ENCODE measurements around the gene VPS35. TPM values are rescaled to one million over a fixed set of nuclear protein-coding genes. Genes with fewer than 3 reads are reported as not detected.
"Not testable (repeated sequence)": the region's sequence is repeated elsewhere in the genome, so short reads cannot be mapped to it uniquely, and the experiment has no call there.

The VPS35 gene
- total RNA-seq, 1 donor from 2014 or later = 53.9 TPM

- no peak for DNase-seq (ENCODE audit: low spot score)
Measured at GRCh38 chr16:46662123-46662522, 26.9 kb downstream of the VPS35 start.

GRCh38 chr16:46658925-46659324, 30.1 kb downstream of the VPS35 start:
- DNase-seq (ENCODE audit: low spot score) = peak; percentile 28

GRCh38 chr16:46651305-46651704, 37.7 kb downstream of the VPS35 start:
- DNase-seq (ENCODE audit: low spot score) = no peak

- no peak for DNase-seq (ENCODE audit: low spot score)
Measured at GRCh38 chr16:46650254-46650623, 38.7 kb downstream of the VPS35 start.

- DNase-seq (ENCODE audit: low spot score) = no peak
Measured at GRCh38 chr16:46649588-46650253, 39.3 kb downstream of the VPS35 start.

- no peak for DNase-seq (ENCODE audit: low spot score)
Measured at GRCh38 chr16:46648656-46649055, 40.3 kb downstream of the VPS35 start.

GRCh38 chr16:46638947-46639925, 49.7 kb downstream of the VPS35 start:
- no peak for DNase-seq (ENCODE audit: low spot score)

- no peak for DNase-seq (ENCODE audit: low spot score)
Measured at GRCh38 chr16:46632778-46633733, 55.9 kb downstream of the VPS35 start.

GRCh38 chr16:46629331-46630219, 59.4 kb downstream of the VPS35 start:
- no peak for DNase-seq (ENCODE audit: low spot score)

GRCh38 chr16:46627746-46628145, 61.2 kb downstream of the VPS35 start:
- DNase-seq (ENCODE audit: low spot score) = no peak

- not testable (repeated sequence) for DNase-seq (ENCODE audit: low spot score)
Measured at GRCh38 chr16:46626681-46627080, 62.3 kb downstream of the VPS35 start.

GRCh38 chr16:46624862-46625261, 64.1 kb downstream of the VPS35 start:
- not testable (repeated sequence) for DNase-seq (ENCODE audit: low spot score)

GRCh38 chr16:46623707-46624106, 65.3 kb downstream of the VPS35 start:
- DNase-seq (ENCODE audit: low spot score) = not testable (repeated sequence)

GRCh38 chr16:46623246-46623645, 65.7 kb downstream of the VPS35 start:
- DNase-seq (ENCODE audit: low spot score) = not testable (repeated sequence)

- no peak for DNase-seq (ENCODE audit: low spot score)
Measured at GRCh38 chr16:46621934-46622676, 66.9 kb downstream of the VPS35 start.

GRCh38 chr16:46621006-46621933, 67.7 kb downstream of the VPS35 start, which contains the start of gene SHCBP1:
Gene SHCBP1, minus strand, starts transcription at chr16:46621379. Its CDS starts 20 bp downstream, at chr16:46621359.
- DNase-seq (ENCODE audit: low spot score) = peak; percentile 94

GRCh38 chr16:46620266-46621005, 68.5 kb downstream of the VPS35 start:
- peak; percentile 33 for DNase-seq (ENCODE audit: low spot score)

- DNase-seq (ENCODE audit: low spot score) = no peak
Measured at GRCh38 chr16:46618516-46618915, 70.5 kb downstream of the VPS35 start.

Data from umbilical cord (tissue), 2 donors.